Pons (tissue), 1 donor: ENCODE data around the gene TMEM88.
A peak's percentile ranks its signal among the peaks of the same experiment; 100 is the strongest.

ENCODE experiments used
- DNase-seq: peaks from one replicate; pipeline ENCODE4 v3.0.0-alpha.2; 2016; ENCODE audit warnings: low spot score

Gene TMEM88

DNA sequence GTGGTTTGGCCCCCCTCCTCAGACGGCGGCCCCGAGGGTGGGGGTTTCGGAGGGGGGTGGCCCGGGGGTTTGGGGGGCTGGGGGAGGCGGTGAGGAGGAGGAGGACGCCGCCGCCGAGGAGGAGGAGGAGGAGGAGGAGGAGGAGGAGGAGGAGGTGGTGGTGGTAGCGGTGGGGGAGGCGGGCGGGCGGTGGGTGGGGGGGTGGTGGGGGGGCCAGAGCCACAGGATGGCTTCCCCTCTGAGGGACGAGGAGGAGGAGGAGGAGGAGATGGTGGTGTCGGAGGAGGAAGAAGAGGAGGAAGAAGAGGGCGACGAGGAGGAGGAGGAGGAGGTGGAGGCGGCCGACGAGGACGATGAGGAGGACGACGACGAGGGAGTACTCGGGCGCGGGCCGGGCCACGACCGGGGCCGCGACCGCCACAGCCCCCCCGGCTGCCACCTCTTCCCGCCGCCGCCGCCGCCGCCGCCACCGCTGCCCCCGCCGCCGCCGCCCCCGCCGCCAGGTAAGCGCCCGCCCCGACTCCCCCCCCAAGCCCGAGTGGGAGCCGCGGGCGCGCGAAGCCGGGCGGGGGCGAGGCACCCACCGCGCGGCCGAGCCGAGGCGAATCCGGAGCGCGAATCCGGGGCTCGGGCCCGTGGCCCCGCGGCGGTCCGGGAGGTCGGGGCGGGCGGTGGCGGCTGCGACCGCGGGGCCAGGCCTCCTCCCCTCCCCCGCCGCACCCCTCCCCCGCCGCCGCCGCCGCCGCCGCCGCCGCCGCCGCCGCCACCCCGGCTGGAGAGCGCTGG is 29.9 kb downstream of the TMEM88 start:
- no peak for DNase-seq

DNA sequence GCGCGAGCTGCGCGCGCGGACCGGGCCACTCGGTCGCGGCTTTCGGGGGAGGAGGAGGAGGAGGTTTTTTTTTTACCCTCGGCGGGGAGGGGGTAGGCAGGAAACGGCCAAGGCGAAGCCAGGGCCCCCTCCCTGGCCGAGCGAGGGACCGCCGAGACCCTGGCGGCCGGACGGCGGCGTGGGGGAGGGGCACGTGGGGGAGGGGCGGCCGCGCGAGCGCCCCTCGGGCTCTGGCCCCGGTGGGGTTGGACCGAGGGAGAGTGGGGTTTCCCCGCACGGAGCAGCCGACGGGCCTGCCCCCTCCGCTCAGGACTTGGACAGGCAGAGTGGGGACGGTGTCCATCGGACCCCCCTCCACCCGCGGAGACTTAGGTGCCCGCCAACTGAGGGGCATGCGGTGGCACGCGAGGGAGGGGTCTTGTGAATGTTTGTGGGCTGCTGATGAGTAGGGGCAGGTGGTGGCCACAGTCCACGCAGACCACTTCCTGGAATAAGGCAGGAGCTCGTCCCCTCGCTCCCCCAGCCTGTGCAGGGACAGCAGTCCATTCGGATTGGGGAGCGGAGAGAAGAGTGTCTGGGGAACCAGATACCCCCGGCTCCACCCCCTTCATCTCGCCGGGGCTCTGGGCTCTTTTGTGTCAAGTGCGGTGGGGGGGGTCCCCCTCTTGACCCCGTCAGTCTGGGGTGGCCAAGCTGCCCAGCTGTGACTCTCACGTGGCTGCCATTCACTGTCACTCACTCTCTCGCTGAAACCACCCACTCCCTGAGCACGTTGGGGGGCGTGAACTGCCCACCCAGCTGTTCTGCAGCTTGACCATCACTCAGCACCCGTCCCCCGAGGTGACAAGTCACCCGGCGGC is 30.7 kb downstream of the TMEM88 start:
- DNase-seq, result peak; percentile 20

GRCh38 chr17:7886227-7887037 is 31.6 kb downstream of the TMEM88 start:
- DNase-seq, result no peak

GRCh38 chr17:7887038-7887481 is 32.2 kb downstream of the TMEM88 start:
- peak; percentile 24 for DNase-seq

DNA sequence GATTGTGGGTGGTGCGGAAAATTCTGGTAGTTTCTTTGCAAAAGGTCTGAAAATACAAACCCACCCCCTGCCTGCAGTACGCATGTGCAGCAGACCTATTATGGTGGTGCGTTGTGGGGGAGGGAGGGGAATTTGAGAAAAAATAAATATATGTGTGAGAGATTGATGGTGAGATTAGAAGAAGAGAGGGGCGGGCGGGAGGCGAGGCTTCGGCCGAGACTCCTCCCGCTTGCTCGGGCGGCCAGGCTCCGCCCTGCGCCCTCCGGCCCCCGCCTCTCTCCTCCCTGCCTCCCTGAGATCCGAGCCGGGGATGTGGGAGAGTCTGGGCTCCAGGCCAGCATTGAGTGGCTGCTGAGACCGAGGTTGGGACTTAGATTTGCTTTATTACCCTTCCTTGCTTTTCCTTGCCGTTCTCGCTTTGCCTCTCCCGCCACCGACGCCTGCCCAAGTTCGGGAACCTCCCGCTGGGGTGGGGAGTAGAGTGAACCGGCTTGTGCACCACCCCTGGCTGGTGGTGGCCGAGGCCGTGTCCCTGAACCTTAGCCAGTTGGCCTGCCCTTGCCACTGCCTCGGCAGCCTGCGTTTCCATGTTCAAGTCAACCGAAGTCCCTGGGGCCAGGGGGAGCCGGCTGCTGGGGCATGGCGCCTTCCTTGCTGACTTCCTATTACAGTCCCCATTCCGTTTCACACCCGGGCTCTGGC is 32.8 kb downstream of the TMEM88 start:
- peak; percentile 94 for DNase-seq

DNA sequence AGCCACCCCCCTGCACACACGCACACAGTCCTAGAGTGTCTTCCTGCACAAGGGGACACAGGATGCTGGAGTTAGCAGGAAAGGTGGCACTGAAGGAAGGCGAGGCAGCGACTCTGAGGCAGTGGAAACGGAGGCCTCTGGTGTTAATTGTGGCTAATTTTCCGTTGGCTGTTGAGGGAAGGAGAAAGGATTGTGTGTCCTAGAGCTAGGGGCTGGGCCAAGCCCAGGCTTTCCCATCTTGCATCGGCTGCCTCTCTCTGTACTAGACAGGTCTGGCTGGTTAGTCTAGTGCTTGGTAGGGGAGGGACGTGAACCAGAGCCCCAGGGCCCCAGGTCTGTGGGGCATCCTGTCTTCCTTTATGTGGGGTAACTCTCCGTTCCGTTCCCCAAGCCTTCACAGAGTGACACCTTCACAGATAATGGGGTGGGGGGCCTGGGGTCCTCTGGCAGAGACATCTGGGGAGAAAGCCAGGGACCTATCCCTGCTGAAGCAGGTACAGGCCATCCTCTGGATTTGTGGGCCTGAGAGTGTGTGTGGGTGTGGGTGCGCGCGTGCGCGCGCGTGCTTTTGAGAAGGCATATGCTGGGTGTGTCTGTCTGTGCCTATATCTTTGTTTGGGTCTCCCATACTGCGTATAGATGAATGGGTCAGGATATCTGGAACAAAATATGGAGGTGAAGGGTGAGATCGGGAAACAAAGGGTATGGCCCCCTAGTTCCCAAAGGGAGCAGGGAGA is 33.5 kb downstream of the TMEM88 start, which contains the start of gene CHD3:
CHD3 (plus strand) TSS at position 606 of the 737 bp plus-strand sequence. CDS start 212 bp downstream, outside the sequence.
- no peak for DNase-seq

- peak; percentile 99 for DNase-seq
These were observed 34.5 kb downstream of the TMEM88 start for GRCh38 chr17:7889166-7889955.

DNA sequence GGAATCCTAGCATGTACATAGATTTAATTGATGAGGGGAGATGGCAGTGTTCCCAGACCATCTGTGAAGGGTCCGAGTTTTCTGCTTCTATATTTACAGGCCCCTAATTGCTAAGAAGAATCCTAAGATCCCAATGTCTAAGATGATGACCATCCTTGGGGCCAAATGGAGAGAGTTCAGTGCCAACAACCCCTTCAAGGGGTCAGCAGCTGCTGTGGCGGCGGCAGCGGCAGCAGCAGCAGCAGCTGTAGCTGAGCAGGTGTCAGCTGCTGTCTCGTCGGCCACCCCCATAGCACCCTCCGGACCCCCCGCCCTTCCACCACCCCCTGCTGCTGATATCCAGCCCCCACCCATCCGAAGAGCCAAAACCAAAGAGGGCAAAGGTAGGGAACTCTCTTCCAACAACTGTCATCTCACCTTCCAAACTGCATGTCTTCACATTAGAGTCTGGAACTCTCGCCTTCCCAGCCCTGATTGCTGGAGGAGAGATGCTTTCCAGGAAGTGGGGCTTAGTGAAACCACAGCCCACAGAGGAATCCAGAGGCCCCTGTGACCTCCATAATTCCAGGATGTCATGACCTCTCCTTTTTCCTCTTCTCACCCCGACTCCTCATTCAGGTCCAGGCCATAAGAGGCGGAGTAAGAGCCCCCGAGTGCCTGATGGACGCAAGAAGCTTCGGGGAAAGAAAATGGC is 38.5 kb downstream of the TMEM88 start:
- DNase-seq, result no peak

- DNase-seq, result no peak
These were observed 39.4 kb downstream of the TMEM88 start for GRCh38 chr17:7894226-7894625.

DNA sequence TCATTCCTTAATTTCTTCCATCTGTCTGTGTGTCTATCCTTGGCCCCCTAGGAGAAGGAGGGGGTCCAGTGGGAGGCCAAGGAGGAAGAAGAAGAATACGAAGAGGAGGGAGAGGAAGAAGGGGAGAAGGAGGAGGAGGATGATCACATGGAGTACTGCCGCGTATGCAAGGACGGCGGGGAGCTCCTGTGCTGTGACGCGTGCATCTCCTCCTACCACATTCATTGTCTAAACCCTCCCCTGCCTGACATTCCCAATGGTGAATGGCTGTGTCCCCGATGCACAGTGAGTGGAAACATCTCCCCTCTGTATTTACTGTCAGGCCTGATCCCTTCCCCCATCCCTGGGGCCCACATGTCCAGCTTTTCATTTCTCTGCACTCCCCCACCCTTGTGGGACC is 40.0 kb downstream of the TMEM88 start:
- no peak for DNase-seq

- DNase-seq, result no peak
These were observed 42.2 kb downstream of the TMEM88 start for GRCh38 chr17:7897090-7897489.

DNA sequence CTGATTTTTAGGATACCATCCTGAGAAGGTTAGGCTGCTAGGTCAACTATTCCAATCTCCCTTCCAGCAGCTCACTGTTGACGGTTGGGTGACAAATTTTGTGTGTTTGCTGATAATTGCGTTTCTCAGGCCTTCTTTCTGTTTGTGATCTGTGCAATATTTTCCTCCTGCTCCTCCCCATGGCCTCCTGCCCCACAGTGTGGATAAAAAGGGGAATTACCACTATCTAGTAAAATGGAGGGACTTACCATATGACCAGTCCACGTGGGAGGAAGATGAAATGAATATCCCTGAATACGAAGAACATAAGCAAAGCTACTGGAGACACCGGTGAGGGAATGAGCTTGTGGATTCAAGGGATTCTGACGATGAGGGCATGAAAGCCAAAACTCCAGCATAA is 42.9 kb downstream of the TMEM88 start:
- peak; percentile 80 for DNase-seq

DNA sequence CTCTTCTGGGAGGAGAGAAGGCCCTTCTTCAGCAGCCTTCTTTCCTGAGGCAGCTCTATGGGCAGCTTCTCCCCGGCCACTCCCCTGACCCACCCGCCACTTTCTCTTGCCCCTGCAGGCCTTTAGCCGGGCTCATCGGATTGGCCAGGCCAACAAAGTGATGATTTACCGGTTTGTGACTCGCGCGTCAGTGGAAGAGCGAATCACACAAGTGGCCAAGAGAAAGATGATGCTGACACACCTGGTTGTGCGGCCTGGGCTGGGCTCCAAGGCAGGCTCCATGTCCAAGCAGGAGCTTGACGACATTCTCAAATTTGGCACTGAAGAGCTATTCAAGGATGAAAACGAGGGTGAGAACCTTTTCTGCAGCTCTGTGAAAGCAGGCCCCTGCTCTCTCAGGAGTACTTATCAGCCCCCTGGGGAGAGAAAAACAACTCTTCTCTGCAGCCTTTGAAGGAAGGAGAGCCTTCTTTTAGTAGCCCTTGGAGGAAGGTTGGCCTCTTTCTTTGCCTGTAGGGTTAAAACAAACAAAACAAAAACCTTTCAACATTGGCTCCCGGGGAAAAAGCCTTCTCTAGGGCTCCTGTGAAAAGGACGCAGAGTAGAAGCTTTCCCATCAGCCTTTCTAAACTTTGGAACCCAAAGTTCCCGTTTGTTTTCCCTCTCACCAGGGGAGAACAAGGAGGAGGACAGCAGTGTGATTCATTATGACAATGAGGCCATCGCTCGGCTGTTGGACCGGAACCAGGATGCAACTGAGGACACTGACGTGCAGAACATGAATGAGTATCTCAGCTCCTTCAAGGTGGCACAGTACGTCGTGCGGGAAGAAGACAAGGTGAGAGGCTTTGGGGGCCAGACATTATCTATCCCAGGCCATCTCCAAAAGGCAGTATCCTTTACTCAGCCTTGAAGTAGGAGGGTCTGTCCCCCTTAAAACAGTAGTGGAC is 48.6 kb downstream of the TMEM88 start:
- DNase-seq, result peak; percentile 17
